IMR-90 (cell line): Measurements from ENCODE around the gene SH3RF1. TPM values are rescaled to one million over a fixed set of nuclear protein-coding genes. Genes with fewer than 3 reads are reported as not detected.

Experiments
- ATAC-seq: fragments of 200-7000 bp; cut with Tn5 transposase; 2 replicates; pipeline ENCODE4 v1.9.1; 2020; ENCODE audit warnings: low read depth, mild to moderate bottlenecking, moderate library complexity
- BruUV-seq: library from RNA; stranded (reverse); fragments of 400-500 nt; replicated peaks from 2 replicates; lab custom pipeline; 2021; lab: Mats Ljungman, UMichigan
- CTCF ChIA-PET: fragments of 300-600 bp; formaldehyde crosslinking; extraction: SDS; loops from one replicate; lab custom pipeline; 2021; ENCODE audit warnings: antibody characterized with exemption; lab: Yijun Ruan, JAX
- POLR2A ChIA-PET: fragments of 300-600 bp; sonication (Branson Sonifier 250); formaldehyde crosslinking; loops from one replicate; lab custom pipeline; 2022; ENCODE audit warnings: antibody characterized with exemption; ENCODE audit not compliant: unreplicated experiment; lab: Charles Lee
- DNase-seq: peaks from one replicate; pipeline ENCODE4 v3.0.0; 2013
- H2AFZ ChIP-seq: replicated peaks from 2 replicates; pipeline ENCODE3; 2013; ENCODE audit warnings: low read length, mild to moderate bottlenecking; ENCODE audit not compliant: poor library complexity
- H2AK5ac ChIP-seq: 2 replicates; pipeline ENCODE4 v1.6.1; 2013; ENCODE audit warnings: low read depth, low read length, inconsistent platforms
- H2AK9ac ChIP-seq: replicated peaks from 2 replicates; pipeline ENCODE3; 2013; ENCODE audit warnings: mild to moderate bottlenecking, low read depth, low read length, moderate library complexity; ENCODE audit not compliant: poor library complexity
- H2BK120ac ChIP-seq: 2 replicates; pipeline ENCODE4 v1.6.1; 2013; ENCODE audit warnings: low read depth, low read length, inconsistent platforms
- H2BK15ac ChIP-seq: 3 replicates; pipeline ENCODE4 v1.6.1; 2013; ENCODE audit warnings: low read depth, low read length, inconsistent platforms
- H2BK20ac ChIP-seq: 2 replicates; pipeline ENCODE4 v1.6.1; 2013; ENCODE audit warnings: low read depth, mild to moderate bottlenecking, inconsistent platforms, low read length, moderate library complexity
- H2BK5ac ChIP-seq: 2 replicates; pipeline ENCODE4 v1.6.1; 2013; ENCODE audit warnings: mild to moderate bottlenecking, low read depth, low read length, inconsistent platforms; ENCODE audit not compliant: poor library complexity, severe bottlenecking
- H3K14ac ChIP-seq: replicated peaks from 2 replicates; pipeline ENCODE4 v1.6.1; 2013; ENCODE audit warnings: low read depth, low read length, inconsistent platforms
- H3K18ac ChIP-seq: 2 replicates; pipeline ENCODE4 v1.6.1; 2013; ENCODE audit warnings: low read depth, low read length, control low read depth
- H3K23ac ChIP-seq: 2 replicates; pipeline ENCODE4 v1.6.1; 2013; ENCODE audit warnings: low read depth, low read length, inconsistent platforms
- H3K27ac ChIP-seq: 2 replicates; pipeline ENCODE4 v1.5.1; 2013; ENCODE audit warnings: mild to moderate bottlenecking, control low read depth, low read length; ENCODE audit not compliant: insufficient read depth
- H3K27me3 ChIP-seq: 2 replicates; pipeline ENCODE4 v1.6.1; 2013; ENCODE audit warnings: low read length; ENCODE audit not compliant: control insufficient read depth, insufficient read depth
- H3K36me3 ChIP-seq: 2 replicates; pipeline ENCODE4 v1.6.1; 2013; ENCODE audit warnings: low read length, mixed read lengths; ENCODE audit not compliant: control insufficient read depth, insufficient read depth
- H3K4ac ChIP-seq: 2 replicates; pipeline ENCODE4 v1.6.1; 2013; ENCODE audit warnings: low read depth, low read length, inconsistent platforms
- H3K4me1 ChIP-seq: 2 replicates; pipeline ENCODE4 v1.6.1; 2013; ENCODE audit warnings: low read length, mixed read lengths; ENCODE audit not compliant: control insufficient read depth, insufficient read depth
- H3K4me2 ChIP-seq: 2 replicates; pipeline ENCODE4 v1.6.1; 2013; ENCODE audit warnings: low read depth, mild to moderate bottlenecking, control low read depth, low read length, moderate library complexity
- H3K4me3 ChIP-seq: 2 replicates; pipeline ENCODE4 v1.5.1; 2013; ENCODE audit warnings: low read depth, mild to moderate bottlenecking, control low read depth, low read length, moderate library complexity; ENCODE audit not compliant: insufficient read depth
- H3K56ac ChIP-seq: 2 replicates; pipeline ENCODE4 v1.6.1; 2013; ENCODE audit warnings: low read length, inconsistent platforms; ENCODE audit not compliant: insufficient read depth; ENCODE audit errors: extremely low read depth
- H3K79me1 ChIP-seq, 2 experiments: 2 replicates each; pipeline ENCODE4 v1.6.1; 2013; ENCODE audit warnings: low read length in 2 of 2, inconsistent platforms in 1 of 2, low read depth in 1 of 2
- H3K9ac ChIP-seq: 2 replicates; pipeline ENCODE4 v1.6.1; 2013; ENCODE audit warnings: low read depth, low read length, control low read depth
- H3K9me1 ChIP-seq: 2 replicates; pipeline ENCODE4 v1.6.1; 2013; ENCODE audit warnings: low read length, inconsistent platforms; ENCODE audit not compliant: insufficient read depth
- H3K9me3 ChIP-seq: 2 replicates; pipeline ENCODE4 v1.6.1; 2013; ENCODE audit warnings: low read length; ENCODE audit not compliant: control insufficient read depth, insufficient read depth
- H4K20me1 ChIP-seq: 2 replicates; pipeline ENCODE4 v1.6.1; 2013; ENCODE audit warnings: low read length, inconsistent platforms; ENCODE audit not compliant: insufficient read depth
- H4K5ac ChIP-seq: 2 replicates; pipeline ENCODE4 v1.6.1; 2013; ENCODE audit warnings: mild to moderate bottlenecking, low read depth, low read length, control low read depth
- H4K8ac ChIP-seq, 2 experiments: 2 replicates each; pipeline ENCODE4 v1.6.1; 2013; ENCODE audit warnings: low read depth in 2 of 2, low read length in 2 of 2, control low read depth in 1 of 2, inconsistent platforms in 1 of 2
- H4K91ac ChIP-seq: 2 replicates; pipeline ENCODE4 v1.6.1; 2013; ENCODE audit warnings: low read depth, low read length, inconsistent platforms; ENCODE audit not compliant: insufficient read depth
- BHLHE40 ChIP-seq: fragments of 150-350 bp; IDR thresholded peaks from 2 replicates; pipeline ENCODE4 v1.6.1; 2016; ENCODE audit warnings: mild to moderate bottlenecking, low read depth, low read length
- CEBPB ChIP-seq: IDR thresholded peaks from 2 replicates; pipeline ENCODE4 v1.6.1; 2012; ENCODE audit warnings: low read depth, low read length, improper control_type of control experiment
- CHD1 ChIP-seq: IDR thresholded peaks from 2 replicates; pipeline ENCODE4 v1.6.1; 2012; ENCODE audit warnings: low read depth, low read length, improper control_type of control experiment
- CTCF ChIP-seq: conservative IDR thresholded peaks from 2 replicates; pipeline ENCODE4 v1.5.1; 2012; ENCODE audit warnings: mild to moderate bottlenecking, low read depth, low read length, improper control_type of control experiment
- FOS ChIP-seq: fragments of 150-350 bp; IDR thresholded peaks from 2 replicates; pipeline ENCODE4 v1.6.1; 2016; ENCODE audit warnings: low read depth, low read length
- MAZ ChIP-seq: IDR thresholded peaks from 2 replicates; pipeline ENCODE4 v1.6.1; 2012; ENCODE audit warnings: low read depth, mild to moderate bottlenecking, low read length, improper control_type of control experiment, moderate library complexity, borderline replicate concordance
- POLR2A ChIP-seq: IDR thresholded peaks from 2 replicates; pipeline ENCODE4 v1.6.1; 2012; ENCODE audit warnings: mild to moderate bottlenecking, low read depth, low read length
- RAD21 ChIP-seq: IDR thresholded peaks from 2 replicates; pipeline ENCODE4 v1.6.1; 2012; ENCODE audit warnings: low read length, improper control_type of control experiment
- RCOR1 ChIP-seq: IDR thresholded peaks from 2 replicates; pipeline ENCODE4 v1.6.1; 2012; ENCODE audit warnings: mild to moderate bottlenecking, low read length, improper control_type of control experiment; ENCODE audit not compliant: insufficient replicate concordance
- RFX5 ChIP-seq: IDR thresholded peaks from 2 replicates; pipeline ENCODE4 v1.8.0; 2012; ENCODE audit warnings: low read depth, mild to moderate bottlenecking, low read length, moderate library complexity
- SMC3 ChIP-seq: fragments of 150-350 bp; IDR thresholded peaks from 2 replicates; pipeline ENCODE4 v1.6.1; 2016; ENCODE audit warnings: low read depth, mild to moderate bottlenecking, antibody characterized with exemption, low read length, moderate library complexity
- USF2 ChIP-seq: fragments of 150-350 bp; IDR thresholded peaks from 2 replicates; pipeline ENCODE4 v1.6.1; 2017; ENCODE audit warnings: mild to moderate bottlenecking, antibody characterized with exemption, low read length, low read depth
- WGBS, 2 experiments: methylation state at CpG; one replicate each; pipeline versions ENCODE4 v1.1.5 to v1.1.7; 2013; ENCODE audit warnings: missing lambda C conversion rate in 2 of 2; ENCODE audit not compliant: insufficient read length in 1 of 2; ENCODE audit errors: extremely low coverage in 2 of 2; 5-methylcytosine and 5-hydroxymethylcytosine counted together
- dilution Hi-C: fragments of 300-500 bp; cut with HindIII; formaldehyde crosslinking; loops from one replicate; pipeline ENCODE4 v1.14.3; 2018; ENCODE audit warnings: low sequenced_read_pairs; ENCODE audit not compliant: unreplicated experiment
- in situ Hi-C: fragments of 300-500 bp; cut with MboI; formaldehyde crosslinking; loops from 3 replicates; pipeline ENCODE4 v1.14.3; 2019; ENCODE audit warnings: low sequenced_read_pairs, inconsistent platforms, mixed read lengths
- intact Hi-C: fragments of 100-400 bp; cut with micrococcal nuclease; formaldehyde crosslinking; loops from 2 replicates; pipeline ENCODE4 v1.10.0; 2022
- polyA plus RNA-seq, 3 experiments: library from polyadenylated mRNA; depleted of rRNA; stranded (reverse); fragments of >200 nt; gene quantifications; 2 replicates each; pipeline ENCODE4 v1.2.3, GENCODE V29; 2012; ENCODE audit warnings: low replicate concordance in 1 of 3
- total RNA-seq: library from RNA; depleted of rRNA; stranded (reverse); fragments of >200 nt; gene quantifications from 2 replicates; pipeline ENCODE4 v1.2.3, GENCODE V29; 2012

SH3RF1 gene
- total and polyA plus RNA-seq, 2 of the 4 experiments (the other 2 are of a cell fraction): 22.0 to 29.8 TPM

- H4K91ac ChIP-seq: no peak overlapping the region
- H3K79me1 ChIP-seq: peaks cover 38 to 51% of the 10 kb centered on the region in 2 experiments
- ChIA-PET CTCF (interaction anchor here (1.5 kb wide), 1 partner anchor 11 kb away, joined by 3 read pairs; no protein-coding TSS in a partner anchor), POLR2A (no interaction called here)
- no peak overlapping the region for H3K14ac ChIP-seq
- no peak overlapping the region for H2AFZ ChIP-seq
- intact Hi-C loops (no loop called here), dilution Hi-C loops (no loop called here), in situ Hi-C loops (no loop called here)
- H2BK20ac ChIP-seq: no peak overlapping the region
- no peak overlapping the region for H2BK15ac ChIP-seq
- no peak overlapping the region for H3K27ac ChIP-seq
- no peak overlapping the region for H2AK5ac ChIP-seq
- no peaks in the 10 kb centered on the region for H3K9me3 ChIP-seq
- H3K9me1 ChIP-seq: peaks cover 8% of the 10 kb centered on the region
- H2AK9ac ChIP-seq: no peak overlapping the region
- H3K27me3 ChIP-seq: no peaks in the 10 kb centered on the region
- H3K4me1 ChIP-seq: peaks cover 6% of the 10 kb centered on the region; the same call in 1 of the 2 replicates
- H3K56ac ChIP-seq: no peak overlapping the region
- H2BK120ac ChIP-seq: no peak overlapping the region
- H3K23ac ChIP-seq: no peak overlapping the region
- no peak overlapping the region for H4K5ac ChIP-seq
- BruUV-seq: no TSS peak
- H3K36me3 ChIP-seq: peaks cover 33% of the 10 kb centered on the region
- H3K9ac ChIP-seq: no peak overlapping the region
- no peak overlapping the region for H3K4me2 ChIP-seq
- no peak for TF ChIP-seq MAZ
- TF ChIP-seq SMC3: no peak
- no peak for TF ChIP-seq FOS
- no peak for TF ChIP-seq CTCF
- no peak for TF ChIP-seq RCOR1
- TF ChIP-seq RFX5: no peak
- no peak for TF ChIP-seq CEBPB
- TF ChIP-seq BHLHE40: no peak
- TF ChIP-seq CHD1: no peak
- no peak for TF ChIP-seq POLR2A
- TF ChIP-seq USF2: no peak
- TF ChIP-seq RAD21: no peak
- H4K20me1 ChIP-seq: no peaks in the 10 kb centered on the region
- WGBS, 2 experiments: no CpG with 5 or more reads among the region's 3 CpGs
- H3K4me3 ChIP-seq: no peak overlapping the region
- H4K8ac ChIP-seq: no peak overlapping the region
- H2BK5ac ChIP-seq: no peak overlapping the region
- ATAC-seq (no peak), DNase-seq (no peak)
- no peak overlapping the region for H3K4ac ChIP-seq
- no peak overlapping the region for H3K18ac ChIP-seq
Measured at GRCh38 chr4:169128902-169129301, 141.9 kb downstream of the SH3RF1 start.
